Psoas muscle (tissue), 8 donors: ENCODE data around the gene VAPA. TPM values are rescaled to one million over a fixed set of nuclear protein-coding genes. Genes with fewer than 3 reads are reported as not detected.

ENCODE experiments used
- ATAC-seq, 4 donors: fragments of 200-7000 bp; cut with Tn5 transposase; one replicate each; pipeline ENCODE4 v1.9.1; 2020; ENCODE audit warnings: moderate library complexity in 3 of 4, mild to moderate bottlenecking in 2 of 4
- DNase-seq, 2 donors: peaks; one replicate each; pipeline ENCODE4 v3.0.0-alpha.2; 2020
- H3K27ac ChIP-seq: fragments of 200-600 bp; one replicate; pipeline ENCODE4 v1.8.0; 2022
- H3K27me3 ChIP-seq, 3 donors: fragments of 200-600 bp in 1 of 3; one replicate each; pipeline versions ENCODE4 v1.6.1 to v1.8.0; 2013 to 2022; ENCODE audit warnings: low read length in 2 of 3, mild to moderate bottlenecking in 2 of 3, moderate library complexity in 1 of 3; ENCODE audit not compliant: insufficient read depth in 3 of 3
- H3K36me3 ChIP-seq, 2 donors: fragments of 200-600 bp in 1 of 2; one replicate each; pipeline versions ENCODE4 v1.6.1 to v1.8.0; 2013 to 2022; ENCODE audit warnings: low read depth in 1 of 2, mild to moderate bottlenecking in 1 of 2, moderate library complexity in 1 of 2; ENCODE audit not compliant: insufficient read depth in 1 of 2
- H3K4me1 ChIP-seq: fragments of 200-600 bp; one replicate; pipeline ENCODE4 v1.8.0; 2022
- H3K4me3 ChIP-seq: fragments of 200-600 bp; one replicate; pipeline ENCODE4 v1.8.0; 2022; ENCODE audit warnings: mild to moderate bottlenecking
- H3K9me3 ChIP-seq: fragments of 200-600 bp; one replicate; pipeline ENCODE4 v1.8.0; 2022
- WGBS, 3 donors: extraction: QIAGEN DNeasy Blood & Tissue Kit; methylation state at CpG; one replicate each; pipeline versions ENCODE4 v1.1.6 to v1.1.7; 2013; 5-methylcytosine and 5-hydroxymethylcytosine counted together
- intact Hi-C, 2 donors: fragments of 100-400 bp; cut with DNase I; formaldehyde crosslinking; loops; one replicate each; pipeline versions ENCODE4 v1.11.0 to v1.14.2; 2022
- polyA plus RNA-seq, 3 donors: library from polyadenylated mRNA; stranded (reverse); fragments of 200-250 nt; gene quantifications; one replicate each; pipeline ENCODE4 v1.2.3, GENCODE V29; 2013
- total RNA-seq, 4 donors: library from RNA; stranded (reverse); fragmentation: NEBNext Ultra II Directional in 2 of 4; extraction: Animal tissue kit (Norgen Biotek cat#: 25700) in 2 of 4; gene quantifications; one replicate each; pipeline versions ENCODE4 v1.2.1 to v1.2.4, GENCODE V29; 2021 to 2023
- TF ChIP-seq, protein P1 (sequence below): fragments of 200-600 bp; IDR thresholded peaks from one replicate; pipeline ENCODE4 v1.8.0; 2022; ENCODE audit warnings: antibody characterized with exemption
- donor health status: healthy with polysubstance abuse.
- donor health status: DM: no; HTN: no; CAD: no; lungs with moderate emphysema.
- donor health status: Bipolar disorder and iron deficiency.
- donor health status: healthy.
- donor health status: DM: yes; HTN: yes; CAD: no.
- donor health status: DM: no; HTN: no; CAD: no.
- donor health status: DM: no; HTN: no; CAD: no.
- donor health status: DM: yes; HTN: yes; CAD: no.

Gene VAPA
- total and polyA plus RNA-seq, 7 donors: 168 to 328 (median 225) TPM

- H3K36me3 ChIP-seq: peaks cover 0 to 22% of the 10 kb centered on the region in 2 donors
- H3K4me3 ChIP-seq: no peak overlapping the region
- intact Hi-C loops: no loop called here
- peaks cover 74% of the 10 kb centered on the region for H3K4me1 ChIP-seq
- no peak for ATAC-seq
- H3K9me3 ChIP-seq: no peaks in the 10 kb centered on the region
- no peaks in the 10 kb centered on the region for H3K27me3 ChIP-seq
- WGBS, 3 donors: 64 to 88% (median 76%) methylated on average over 3 of the region's 3 CpGs
- no peak for DNase-seq
- TF ChIP-seq, protein P1, sequence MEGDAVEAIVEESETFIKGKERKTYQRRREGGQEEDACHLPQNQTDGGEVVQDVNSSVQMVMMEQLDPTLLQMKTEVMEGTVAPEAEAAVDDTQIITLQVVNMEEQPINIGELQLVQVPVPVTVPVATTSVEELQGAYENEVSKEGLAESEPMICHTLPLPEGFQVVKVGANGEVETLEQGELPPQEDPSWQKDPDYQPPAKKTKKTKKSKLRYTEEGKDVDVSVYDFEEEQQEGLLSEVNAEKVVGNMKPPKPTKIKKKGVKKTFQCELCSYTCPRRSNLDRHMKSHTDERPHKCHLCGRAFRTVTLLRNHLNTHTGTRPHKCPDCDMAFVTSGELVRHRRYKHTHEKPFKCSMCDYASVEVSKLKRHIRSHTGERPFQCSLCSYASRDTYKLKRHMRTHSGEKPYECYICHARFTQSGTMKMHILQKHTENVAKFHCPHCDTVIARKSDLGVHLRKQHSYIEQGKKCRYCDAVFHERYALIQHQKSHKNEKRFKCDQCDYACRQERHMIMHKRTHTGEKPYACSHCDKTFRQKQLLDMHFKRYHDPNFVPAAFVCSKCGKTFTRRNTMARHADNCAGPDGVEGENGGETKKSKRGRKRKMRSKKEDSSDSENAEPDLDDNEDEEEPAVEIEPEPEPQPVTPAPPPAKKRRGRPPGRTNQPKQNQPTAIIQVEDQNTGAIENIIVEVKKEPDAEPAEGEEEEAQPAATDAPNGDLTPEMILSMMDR: no peak
- peak overlapping the region; percentile 9 for H3K27ac ChIP-seq
Observed at GRCh38 chr18:9930299-9930884, 16.6 kb downstream of the VAPA start.

DNA sequence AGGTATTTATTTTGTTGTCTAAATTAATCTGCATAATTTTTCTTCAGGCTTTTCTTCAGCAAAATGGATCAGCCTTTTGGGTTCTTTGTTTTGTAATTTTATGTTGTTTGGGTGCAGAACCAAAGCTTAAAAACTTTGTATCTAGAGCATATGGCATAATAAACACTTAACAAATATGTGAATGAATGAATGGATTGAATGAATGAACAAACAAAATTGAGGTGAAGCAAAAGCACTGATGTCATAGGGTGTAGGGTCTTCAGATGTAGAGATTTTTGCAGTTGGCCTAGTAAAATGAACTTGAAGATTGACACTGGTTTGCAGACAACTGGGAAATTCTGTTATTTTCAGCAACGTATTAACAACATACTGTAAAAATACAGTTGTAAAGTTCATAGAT, 17.3 kb downstream of the VAPA start:
- peaks cover 0 to 27% of the 10 kb centered on the region in 2 donors for H3K36me3 ChIP-seq
- no peaks in the 10 kb centered on the region for H3K9me3 ChIP-seq
- no peak for ATAC-seq
- no peaks in the 10 kb centered on the region for H3K27me3 ChIP-seq
- TF ChIP-seq, protein P1: no peak
- no peak overlapping the region for H3K4me3 ChIP-seq
- H3K4me1 ChIP-seq: peaks cover 66% of the 10 kb centered on the region
- H3K27ac ChIP-seq: peak overlapping the region; percentile 1
- intact Hi-C loops: no loop called here
- WGBS, 3 donors: 18 to 61% (median 46%) methylated on average over 1 of the region's 1 CpG
- DNase-seq: no peak

DNA sequence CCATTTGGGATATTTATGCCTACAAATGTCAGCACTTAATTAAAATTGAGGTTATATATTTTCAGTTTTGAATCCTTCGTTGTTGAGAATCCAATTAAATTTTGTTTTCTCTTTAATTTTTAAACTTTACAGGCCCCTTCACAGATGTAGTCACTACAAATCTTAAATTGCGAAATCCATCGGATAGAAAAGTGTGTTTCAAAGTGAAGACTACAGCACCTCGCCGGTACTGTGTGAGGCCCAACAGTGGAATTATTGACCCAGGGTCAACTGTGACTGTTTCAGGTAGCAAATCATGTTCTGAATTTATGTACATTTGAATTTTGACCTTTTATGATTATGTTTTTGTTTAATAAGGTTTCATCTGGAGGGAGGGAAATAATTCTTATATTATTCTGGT, 17.9 kb downstream of the VAPA start:
- Histone ChIP-seq H3K27ac (peak overlapping the region; percentile 1), H3K27me3 (no peaks in the 10 kb centered on the region), H3K4me3 (no peak overlapping the region), H3K9me3 (no peaks in the 10 kb centered on the region), H3K36me3 (peaks cover under 1 to 32% of the 10 kb centered on the region in 2 donors), H3K4me1 (peaks cover 61% of the 10 kb centered on the region)
- ATAC-seq (no peak), DNase-seq (no peak)
- intact Hi-C loops: no loop called here
- TF ChIP-seq, protein P1: no peak
- WGBS, 3 donors: 49 to 60% (median 52%) methylated on average over 5 of the region's 5 CpGs

- ATAC-seq (no peak), DNase-seq (no peak)
- Histone ChIP-seq H3K36me3 (peaks cover 2 to 54% of the 10 kb centered on the region in 2 donors), H3K4me3 (no peak overlapping the region), H3K9me3 (no peaks in the 10 kb centered on the region), H3K4me1 (peaks cover 39% of the 10 kb centered on the region), H3K27ac (peak overlapping the region; percentile 62), H3K27me3 (no peaks in the 10 kb centered on the region)
- TF ChIP-seq, protein P1: no peak
- WGBS, 3 donors: 68 to 79% (median 73%) methylated on average over 3 of the region's 3 CpGs
- intact Hi-C loops: no loop called here
Observed at GRCh38 chr18:9933865-9934264, 20.0 kb downstream of the VAPA start.

- Histone ChIP-seq H3K9me3 (no peaks in the 10 kb centered on the region), H3K4me3 (no peak overlapping the region), H3K4me1 (peaks cover 35% of the 10 kb centered on the region), H3K27ac (peak overlapping the region; percentile 62), H3K27me3 (no peaks in the 10 kb centered on the region), H3K36me3 (peaks cover 2 to 58% of the 10 kb centered on the region in 2 donors)
- 77 to 92% (median 79%) methylated on average over 3 of the region's 3 CpGs for WGBS, 3 donors
- intact Hi-C loops: no loop called here
- DNase-seq: no peak
- TF ChIP-seq, protein P1: no peak
- no peak for ATAC-seq
Observed at GRCh38 chr18:9934274-9934673, 20.5 kb downstream of the VAPA start.
